ENCODE measurements around the gene HDHD5.

The HDHD5 gene

GRCh38 chr22:17120281-17120680 lies 38.8 kb downstream of the HDHD5 start:
- DNase-seq (ENCODE audit: low read depth) = no peak

GRCh38 chr22:17119481-17120202 lies 39.4 kb downstream of the HDHD5 start:
- DNase-seq (ENCODE audit: low read depth) = no peak

GRCh38 chr22:17118342-17118741 lies 40.7 kb downstream of the HDHD5 start:
- no peak for DNase-seq (ENCODE audit: low read depth)

GRCh38 chr22:17117890-17118289 lies 41.2 kb downstream of the HDHD5 start:
- DNase-seq (ENCODE audit: low read depth) = no peak

GRCh38 chr22:17117400-17117799 lies 41.7 kb downstream of the HDHD5 start:
- no peak for DNase-seq (ENCODE audit: low read depth)

- no peak for DNase-seq (ENCODE audit: low read depth)
Observed at GRCh38 chr22:17116572-17117330, 42.3 kb downstream of the HDHD5 start.

GRCh38 chr22:17115945-17116565 lies 43.0 kb downstream of the HDHD5 start:
- no peak for DNase-seq (ENCODE audit: low read depth)

GRCh38 chr22:17115236-17115635 lies 43.8 kb downstream of the HDHD5 start:
- DNase-seq (ENCODE audit: low read depth) = no peak

- DNase-seq (ENCODE audit: low read depth) = no peak
Observed at GRCh38 chr22:17114898-17115235, 44.2 kb downstream of the HDHD5 start.

GRCh38 chr22:17114173-17114897 lies 44.7 kb downstream of the HDHD5 start:
- DNase-seq (ENCODE audit: low read depth) = no peak

- no peak for DNase-seq (ENCODE audit: low read depth)
Observed at GRCh38 chr22:17113600-17113999, 45.5 kb downstream of the HDHD5 start.

- no peak for DNase-seq (ENCODE audit: low read depth)
Observed at GRCh38 chr22:17112491-17113042, 46.5 kb downstream of the HDHD5 start.

GRCh38 chr22:17110791-17111550 lies 48.1 kb downstream of the HDHD5 start:
- no peak for DNase-seq (ENCODE audit: low read depth)

GRCh38 chr22:17109976-17110375 lies 49.1 kb downstream of the HDHD5 start:
- no peak for DNase-seq (ENCODE audit: low read depth)

- no peak for DNase-seq (ENCODE audit: low read depth)
Observed at GRCh38 chr22:17109113-17109865, 49.8 kb downstream of the HDHD5 start.

GRCh38 chr22:17108256-17109112 lies 50.6 kb downstream of the HDHD5 start:
- DNase-seq (ENCODE audit: low read depth) = no peak

GRCh38 chr22:17107547-17107810 lies 51.6 kb downstream of the HDHD5 start:
- no peak for DNase-seq (ENCODE audit: low read depth)

- no peak for DNase-seq (ENCODE audit: low read depth)
Observed at GRCh38 chr22:17106785-17107546, 52.1 kb downstream of the HDHD5 start.

GRCh38 chr22:17106161-17106784 lies 52.8 kb downstream of the HDHD5 start:
- no peak for DNase-seq (ENCODE audit: low read depth)

All from stimulated activated CD8-positive, alpha-beta memory T cell treated with anti-CD3 and anti-CD28 coated beads, Interleukin-7, amount 100 ng/mL, for 24 hours (primary cell).